HG02981 (cell line): ENCODE measurements around the gene COL4A4.

ENCODE experiments used
- ATAC-seq: cut with Tn5 transposase; IDR thresholded peaks from one replicate; pipeline ENCODE4 v1.9.1; 2021; ENCODE audit warnings: mild to moderate bottlenecking, moderate library complexity; ENCODE audit not compliant: unreplicated experiment

The COL4A4 gene

GRCh38 chr2:227163485-227163997, 464 bp downstream of the COL4A4 start:
- peak; percentile 66 for ATAC-seq

- no peak for ATAC-seq
These were observed 2.1 kb downstream of the COL4A4 start for GRCh38 chr2:227161947-227162346.

GRCh38 chr2:227160164-227160563, 3.8 kb downstream of the COL4A4 start:
- no peak for ATAC-seq

GRCh38 chr2:227154986-227155774, 8.8 kb downstream of the COL4A4 start:
- ATAC-seq, result no peak

GRCh38 chr2:227153758-227154486, 10.1 kb downstream of the COL4A4 start:
- ATAC-seq, result no peak

- ATAC-seq, result no peak
These were observed 10.7 kb downstream of the COL4A4 start for GRCh38 chr2:227153307-227153706.

GRCh38 chr2:227152093-227152766, 11.8 kb downstream of the COL4A4 start:
- ATAC-seq, result no peak

GRCh38 chr2:227150222-227150936, 13.6 kb downstream of the COL4A4 start:
- no peak for ATAC-seq

- ATAC-seq, result no peak
These were observed 15.9 kb downstream of the COL4A4 start for GRCh38 chr2:227148106-227148505.

- no peak for ATAC-seq
These were observed 17.0 kb downstream of the COL4A4 start for GRCh38 chr2:227147023-227147422.

GRCh38 chr2:227146456-227146855, 17.5 kb downstream of the COL4A4 start:
- ATAC-seq, result no peak

GRCh38 chr2:227143895-227144294, 20.1 kb downstream of the COL4A4 start:
- no peak for ATAC-seq

- ATAC-seq, result no peak
These were observed 22.7 kb downstream of the COL4A4 start for GRCh38 chr2:227141301-227141700.

- ATAC-seq, result no peak
These were observed 29.4 kb downstream of the COL4A4 start for GRCh38 chr2:227134591-227134990.

- ATAC-seq, result no peak
These were observed 31.0 kb downstream of the COL4A4 start for GRCh38 chr2:227132986-227133385.

GRCh38 chr2:227130636-227131035, 33.4 kb downstream of the COL4A4 start:
- ATAC-seq, result no peak

GRCh38 chr2:227127201-227127600, 36.8 kb downstream of the COL4A4 start:
- no peak for ATAC-seq

- ATAC-seq, result no peak
These were observed 38.5 kb downstream of the COL4A4 start for GRCh38 chr2:227125506-227125905.

GRCh38 chr2:227124811-227125210, 39.2 kb downstream of the COL4A4 start:
- ATAC-seq, result no peak

GRCh38 chr2:227123697-227124096, 40.3 kb downstream of the COL4A4 start:
- no peak for ATAC-seq

- no peak for ATAC-seq
These were observed 45.7 kb downstream of the COL4A4 start for GRCh38 chr2:227118353-227118752.
